K562 (cell line): Measurements from ENCODE around the gene ARL6IP6. TPM values are rescaled to one million over a fixed set of nuclear protein-coding genes. Genes with fewer than 3 reads are reported as not detected.

ENCODE experiments used
- MCM7 ChIP-seq, 2 experiments: fragments of 450-650 bp; IDR thresholded peaks; 2 replicates each; pipeline ENCODE4 v1.6.1; 2016 to 2018
- POLR2AphosphoS5 ChIP-seq: IDR thresholded peaks from 2 replicates; pipeline ENCODE4 v1.6.1; 2011; ENCODE audit warnings: mild to moderate bottlenecking, low read depth, low read length, moderate library complexity; ENCODE audit not compliant: control insufficient read depth, insufficient read depth
- RB1 ChIP-seq: fragments of 450-650 bp; IDR thresholded peaks from 2 replicates; pipeline ENCODE4 v1.6.1; 2017; ENCODE audit warnings: low read depth, mild to moderate bottlenecking
- SMAD1 ChIP-seq: fragments of 150-350 bp; IDR thresholded peaks from 2 replicates; pipeline ENCODE4 v1.6.1; 2014; ENCODE audit warnings: low read length, low read depth; ENCODE audit not compliant: partially characterized antibody
- SMC3 ChIP-seq: conservative IDR thresholded peaks from 2 replicates; pipeline ENCODE4 v1.6.1; 2011; ENCODE audit warnings: low read depth, low read length, improper control_type of control experiment; ENCODE audit not compliant: insufficient read depth
- SREBF1 ChIP-seq: fragments of 150-350 bp; IDR thresholded peaks from 2 replicates; pipeline ENCODE4 v1.6.1; 2014; ENCODE audit warnings: antibody characterized with exemption, low read depth, low read length, borderline replicate concordance
- ZNF644 ChIP-seq: fragments of 200-800 bp; sonication (Bioruptor generic); IDR thresholded peaks from 2 replicates; pipeline ENCODE4 v1.6.1; 2016; ENCODE audit warnings: low read depth, missing genetic modification characterization, missing compliant biosample characterization
- polyA plus RNA-seq, 8 experiments: library from polyadenylated mRNA; depleted of rRNA in 4 of 8; stranded (reverse) in 5 of 8; unstranded in 3 of 8; fragments of >200 nt; fragmentation: Nextera tagmentation in 2 of 8; fragmentation: Illumina TruSeq in 1 of 8; extraction: Ambion mirVana in 2 of 8; extraction: Trizol in 1 of 8; gene quantifications; 2 replicates each; pipeline versions ENCODE4 v1.2.1 to v1.2.3, GENCODE V29; 2011 to 2014; ENCODE audit warnings: inconsistent platforms in 1 of 8, missing spikeins in 1 of 8
- total RNA-seq, 7 experiments: library from RNA; depleted of rRNA in 6 of 7; stranded (reverse); fragments of >200 nt in 6 of 7; fragmentation: Illumina TruSeq in 2 of 7; extraction: Trizol in 2 of 7; gene quantifications; 2 replicates each; pipeline versions ENCODE4 v1.2.1 to v1.2.3, GENCODE V29; 2011 to 2021; ENCODE audit warnings: low replicate concordance in 1 of 7
- TF ChIP-seq, protein P1 (sequence below): fragments of 250-450 bp; sonication (Bioruptor Pico); IDR thresholded peaks from 2 replicates; pipeline ENCODE4 v1.4.0; 2020

The ARL6IP6 gene
- total and polyA plus RNA-seq, 9 of the 15 experiments (the other 6 are each of a cell fraction or from before 2014, with no cell fraction given) = 19.2 to 98.5 (median 36.2) TPM

DNA sequence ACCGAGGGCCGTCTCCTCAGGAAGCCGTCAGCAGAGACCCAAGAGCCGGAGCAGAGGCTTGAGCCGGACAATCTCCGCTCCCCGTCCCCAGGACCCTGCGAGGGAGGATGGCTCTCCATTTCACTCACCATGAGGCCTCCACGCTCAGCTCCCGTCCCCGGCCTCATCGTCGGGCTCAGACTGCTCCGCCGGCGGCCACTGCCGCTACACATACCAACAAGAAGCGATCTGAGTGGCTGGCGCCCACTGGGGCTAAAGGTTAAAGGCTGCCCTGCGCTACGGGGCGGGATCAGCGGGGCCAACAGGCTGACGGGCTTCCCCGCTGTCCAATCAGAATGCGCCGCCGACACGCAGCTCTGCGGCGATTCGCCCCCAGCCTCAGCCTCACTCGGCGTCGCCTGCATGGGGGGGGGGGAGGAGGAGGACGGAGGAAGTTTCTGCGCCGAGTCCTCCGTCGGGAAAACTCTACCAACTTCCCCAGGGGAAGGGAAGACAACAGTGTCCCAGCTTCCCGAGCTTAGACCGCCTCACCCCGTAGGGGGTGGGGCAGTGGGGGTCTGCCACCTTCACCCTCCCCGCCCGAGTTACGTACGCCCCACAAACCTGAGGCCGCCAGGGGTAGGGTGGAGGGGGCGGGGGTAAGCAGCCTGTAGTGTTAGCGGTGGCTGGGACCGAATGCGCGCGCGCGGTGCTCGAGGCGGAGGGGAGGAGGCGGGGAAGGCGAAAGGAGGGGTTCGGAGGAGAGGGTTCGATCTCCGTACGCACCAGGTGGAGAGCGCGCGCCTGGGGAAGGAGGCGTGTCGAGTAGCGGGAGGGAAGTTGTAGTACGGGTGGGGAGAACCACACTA, 968 bp upstream of the ARL6IP6 start, which contains the start of gene PRPF40A (continued):
- peak; percentile 78 for TF ChIP-seq SREBF1
- no peak for TF ChIP-seq MCM7 (IDR thresholded peaks at IDR 0.05)
- TF ChIP-seq POLR2AphosphoS5 = peak; percentile 88
- TF ChIP-seq SMC3 = no peak
- peak; percentile 42; the same call in 1 of the 2 replicates for TF ChIP-seq RB1
- peak; percentile 24; the same call in 1 of the 2 replicates for TF ChIP-seq ZNF644 (tag)
- TF ChIP-seq, protein P1, sequence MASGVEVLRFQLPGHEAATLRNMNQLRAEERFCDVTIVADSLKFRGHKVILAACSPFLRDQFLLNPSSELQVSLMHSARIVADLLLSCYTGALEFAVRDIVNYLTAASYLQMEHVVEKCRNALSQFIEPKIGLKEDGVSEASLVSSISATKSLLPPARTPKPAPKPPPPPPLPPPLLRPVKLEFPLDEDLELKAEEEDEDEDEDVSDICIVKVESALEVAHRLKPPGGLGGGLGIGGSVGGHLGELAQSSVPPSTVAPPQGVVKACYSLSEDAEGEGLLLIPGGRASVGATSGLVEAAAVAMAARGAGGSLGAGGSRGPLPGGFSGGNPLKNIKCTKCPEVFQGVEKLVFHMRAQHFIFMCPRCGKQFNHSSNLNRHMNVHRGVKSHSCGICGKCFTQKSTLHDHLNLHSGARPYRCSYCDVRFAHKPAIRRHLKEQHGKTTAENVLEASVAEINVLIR (CRISPR knock-in tag) = peak; percentile 91
- TF ChIP-seq SMAD1 = no peak
